GM19455 (cell line): ENCODE data around the gene VPS13C.
"Not testable (repeated sequence)": the region's sequence is repeated elsewhere in the genome, so short reads cannot be mapped to it uniquely, and the experiment has no call there.

Experiments
- ATAC-seq: cut with Tn5 transposase; IDR thresholded peaks from one replicate; pipeline ENCODE4 v1.9.1; 2021; ENCODE audit not compliant: unreplicated experiment

The VPS13C gene

DNA sequence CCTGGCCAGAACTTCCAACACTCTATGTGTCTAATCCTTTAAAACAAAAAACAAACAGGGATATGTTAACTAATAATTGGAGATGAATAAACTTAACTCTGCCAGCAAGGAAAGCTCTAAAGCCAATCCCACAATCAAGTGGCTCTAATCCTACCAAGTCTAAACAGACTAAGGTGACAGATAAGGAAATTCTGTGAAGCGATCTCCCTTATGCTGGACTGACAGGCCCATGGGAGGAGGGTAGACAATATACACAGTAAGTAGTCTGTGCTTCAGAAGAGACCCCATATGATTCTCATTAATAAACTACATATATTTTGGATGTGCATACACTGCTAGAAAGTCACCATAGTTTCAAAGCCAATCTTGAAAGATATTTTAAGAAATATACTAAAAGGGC, 10.1 kb downstream of the VPS13C start:
- no peak for ATAC-seq

DNA sequence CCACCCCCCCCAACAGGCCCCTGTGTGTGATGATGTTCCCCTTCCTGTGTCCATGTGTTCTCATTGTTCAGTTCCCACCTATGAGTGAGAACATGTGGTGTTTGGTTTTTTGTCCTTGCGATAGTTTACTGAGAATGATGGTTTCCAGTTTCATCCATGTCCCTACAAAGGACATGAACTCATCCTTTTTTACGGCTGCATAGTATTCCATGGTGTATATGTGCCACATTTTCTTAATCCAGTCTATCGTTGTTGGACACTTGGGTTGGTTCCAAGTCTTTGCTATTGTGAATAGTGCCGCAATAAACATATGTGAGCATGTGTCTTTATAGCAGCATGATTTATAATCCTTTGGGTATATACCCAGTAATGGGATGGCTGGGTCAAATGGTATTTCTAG, 12.0 kb downstream of the VPS13C start:
- ATAC-seq = not testable (repeated sequence)

DNA sequence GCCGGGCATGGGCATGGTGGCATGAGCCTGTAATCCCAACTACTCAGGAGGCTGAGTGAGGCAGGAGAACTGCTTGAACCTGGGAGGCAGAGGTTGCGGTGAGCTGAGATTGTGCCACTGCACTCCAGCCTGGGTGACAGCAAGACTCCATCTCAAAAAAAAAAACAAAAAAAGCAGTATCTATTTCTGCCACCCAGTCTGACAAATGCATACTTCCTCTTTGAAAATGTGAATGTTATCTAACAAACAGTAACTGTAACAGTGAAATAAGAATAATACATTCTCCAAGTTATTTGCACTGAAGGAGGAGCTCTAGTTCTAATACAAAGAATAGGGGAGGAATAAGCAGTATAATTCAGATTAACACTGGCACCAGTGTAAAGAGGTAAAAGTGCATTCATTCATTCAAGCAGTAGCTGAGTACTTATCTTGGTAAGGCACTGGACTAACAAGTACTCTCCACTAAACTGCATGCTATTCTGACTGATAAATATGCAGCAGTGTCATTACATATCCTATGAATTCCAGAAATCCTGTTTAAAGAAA, 12.9 kb downstream of the VPS13C start:
- ATAC-seq = no peak

GRCh38 chr15:62046078-62046743, 14.0 kb downstream of the VPS13C start:
- no peak for ATAC-seq

- no peak for ATAC-seq
Observed at GRCh38 chr15:62035256-62035924, 24.9 kb downstream of the VPS13C start.

GRCh38 chr15:62027916-62028315, 32.3 kb downstream of the VPS13C start:
- no peak for ATAC-seq

DNA sequence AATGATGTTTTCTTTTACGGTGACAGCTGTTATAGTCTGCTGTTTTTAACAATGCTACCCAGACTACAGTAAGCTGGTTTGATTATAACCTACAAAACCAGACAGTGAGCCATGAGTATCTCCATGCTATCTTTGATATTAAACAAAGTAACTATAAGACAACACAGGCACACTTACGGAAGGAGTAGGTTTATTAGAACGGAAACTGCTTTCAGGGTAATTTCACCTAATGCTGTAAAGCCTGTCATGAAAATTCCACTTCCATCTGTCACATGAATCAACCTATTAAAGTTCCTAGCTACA, 33.0 kb downstream of the VPS13C start:
- ATAC-seq = no peak

- ATAC-seq = no peak
Observed at GRCh38 chr15:62026487-62027262, 33.6 kb downstream of the VPS13C start.

DNA sequence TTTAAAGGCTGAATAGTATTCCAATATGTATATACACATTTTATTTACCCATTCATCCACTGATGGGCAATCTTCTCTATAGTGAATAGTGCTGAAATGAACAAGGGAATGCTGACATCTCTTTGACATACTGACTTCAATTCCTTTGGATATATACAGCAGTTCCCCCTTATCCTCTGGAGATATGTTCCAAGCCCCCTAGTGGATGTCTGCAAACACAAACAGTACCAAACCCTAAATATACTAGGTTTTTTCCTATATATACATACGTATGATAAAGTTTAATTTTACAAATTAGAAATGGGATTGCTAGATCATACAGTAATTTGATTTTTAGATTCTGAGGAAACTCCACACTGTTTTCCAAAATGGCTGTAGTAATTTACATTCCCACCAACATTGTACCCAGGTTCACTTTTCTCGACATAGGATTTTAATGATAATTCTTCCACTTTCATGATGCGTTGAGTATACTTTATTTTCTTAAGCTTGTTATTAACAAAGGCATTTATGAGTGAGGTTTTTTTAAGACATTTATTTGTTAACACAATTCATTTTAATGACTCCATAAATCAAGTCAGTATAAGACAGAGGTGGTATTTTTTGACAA, 38.2 kb downstream of the VPS13C start:
- ATAC-seq = no peak

- no peak for ATAC-seq
Observed at GRCh38 chr15:62020576-62021160, 39.6 kb downstream of the VPS13C start.

DNA sequence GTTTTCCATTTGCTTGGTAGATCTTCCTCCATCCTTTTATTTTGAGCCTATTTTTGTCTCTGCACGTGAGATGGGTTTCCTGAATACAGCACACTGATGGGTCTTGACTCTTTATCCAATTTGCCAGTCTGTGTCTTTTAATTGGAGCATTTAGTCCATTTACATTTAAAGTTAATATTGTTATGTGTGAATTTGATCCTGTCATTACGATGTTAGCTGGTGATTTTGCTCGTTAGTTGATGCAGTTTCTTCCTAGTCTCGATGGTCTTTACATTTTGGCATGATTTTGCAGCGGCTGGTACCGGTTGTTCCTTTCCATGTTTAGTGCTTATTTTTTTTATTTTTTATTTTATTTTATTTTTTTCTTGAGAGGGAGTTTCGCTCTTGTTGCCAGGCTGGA, 54.9 kb downstream of the VPS13C start:
- ATAC-seq = not testable (repeated sequence)

DNA sequence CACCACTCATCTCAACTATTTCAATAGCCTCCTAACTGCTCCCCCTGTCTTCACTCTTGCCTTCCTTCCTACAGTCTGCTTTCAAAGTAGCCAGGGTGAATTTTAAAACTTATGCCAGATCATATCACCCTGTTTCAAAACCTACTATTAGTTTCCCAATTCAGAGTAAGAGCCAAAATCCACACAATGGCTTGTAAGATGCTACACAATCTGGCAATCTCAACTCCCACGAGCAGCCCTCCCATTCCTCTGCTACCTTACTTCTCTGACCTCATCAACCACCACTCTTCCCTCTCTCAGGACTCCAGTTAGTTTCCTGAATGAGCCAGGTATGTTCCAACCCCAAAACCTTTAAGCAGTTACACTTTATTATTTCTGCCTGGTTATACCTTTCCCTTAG, 62.5 kb downstream of the VPS13C start:
- ATAC-seq = no peak

- ATAC-seq = no peak
Observed at GRCh38 chr15:61996056-61996635, 64.1 kb downstream of the VPS13C start.

GRCh38 chr15:61994216-61994615, 66.0 kb downstream of the VPS13C start:
- no peak for ATAC-seq

GRCh38 chr15:61992518-61992917, 67.7 kb downstream of the VPS13C start:
- no peak for ATAC-seq

DNA sequence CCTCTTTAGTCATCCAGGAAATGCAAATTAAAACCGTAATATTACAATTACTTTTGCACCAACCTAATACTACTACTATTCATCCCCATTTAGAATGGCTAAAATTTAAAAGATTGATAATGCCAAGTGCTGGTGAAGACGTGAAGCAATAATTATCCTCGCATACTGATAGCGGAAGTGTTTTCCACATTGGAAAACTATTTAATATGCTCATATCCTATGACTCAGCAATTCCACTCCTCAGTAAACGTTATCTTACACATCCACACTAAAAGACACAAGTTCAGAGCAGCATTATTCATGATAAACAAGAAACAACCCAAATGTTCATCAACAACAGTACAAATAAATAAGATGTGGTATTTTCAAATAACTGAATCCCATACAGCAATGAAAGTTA, 70.6 kb downstream of the VPS13C start:
- ATAC-seq = no peak

DNA sequence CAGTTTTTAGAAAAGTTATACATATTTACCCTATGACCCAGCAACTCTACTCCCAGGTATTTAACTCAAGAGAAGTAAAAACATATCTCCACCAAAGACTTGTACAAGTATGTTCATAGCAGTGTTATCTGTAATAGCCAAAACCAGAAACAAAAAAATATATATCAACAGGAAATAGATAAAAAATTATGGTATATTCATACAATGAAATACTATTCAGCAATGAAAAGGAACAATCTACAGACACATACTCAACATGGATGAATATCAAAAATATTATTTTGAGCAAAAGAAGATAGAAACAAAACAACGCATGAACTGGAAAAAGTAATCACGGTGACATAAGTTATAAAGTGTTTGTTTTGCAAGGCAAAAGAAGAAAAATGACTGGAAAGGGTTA, 72.4 kb downstream of the VPS13C start:
- no peak for ATAC-seq

- ATAC-seq = no peak
Observed at GRCh38 chr15:61983081-61983480, 77.2 kb downstream of the VPS13C start.

GRCh38 chr15:61978225-61978624, 82.0 kb downstream of the VPS13C start:
- no peak for ATAC-seq

DNA sequence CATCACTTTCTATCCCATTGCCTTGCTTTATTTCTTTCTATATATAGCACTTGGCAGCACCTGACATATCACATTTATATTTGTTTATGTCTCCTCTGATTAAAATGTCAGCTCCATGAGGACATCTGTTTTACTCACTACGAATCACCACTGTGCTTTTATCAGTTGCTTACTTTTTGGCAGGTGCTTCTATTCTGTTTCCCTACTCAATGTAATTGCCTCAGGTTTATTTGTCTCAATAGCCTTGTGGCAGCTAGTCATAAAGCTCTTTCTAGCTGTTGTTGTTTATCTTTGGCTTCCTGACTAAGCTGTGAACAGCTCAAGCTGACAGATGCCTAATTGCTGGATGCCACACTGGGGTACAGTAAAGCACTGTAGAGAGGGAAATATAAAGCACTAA, 85.5 kb downstream of the VPS13C start:
- no peak for ATAC-seq

DNA sequence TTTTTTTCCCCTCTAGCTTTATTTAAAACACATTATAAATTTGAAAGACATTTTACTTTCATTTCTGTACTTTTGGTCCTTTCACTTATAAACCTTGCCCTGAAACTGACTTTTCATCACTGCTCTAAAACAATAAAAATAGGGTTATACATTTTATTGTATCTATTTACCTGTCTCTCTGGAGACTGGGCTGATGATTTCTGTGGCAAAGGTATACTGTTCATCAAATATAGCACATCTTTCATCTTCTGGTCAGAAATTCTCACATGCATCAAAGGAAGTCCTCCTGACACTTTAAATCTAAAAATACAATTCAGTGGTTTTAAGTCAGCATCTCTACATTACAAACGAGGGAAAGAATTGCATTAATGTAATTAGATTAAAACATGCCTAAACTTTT, 86.1 kb downstream of the VPS13C start:
- ATAC-seq = no peak
